Duodenal mucosa (tissue), 2 donors: ENCODE results near the gene KLK6.
"Not testable (repeated sequence)": the region's sequence is repeated elsewhere in the genome, so short reads cannot be mapped to it uniquely, and the experiment has no call there.

Source experiments
- H3K27ac ChIP-seq: one replicate; pipeline ENCODE4 v1.7.0; 2013; ENCODE audit warnings: low read depth, low read length
- H3K27me3 ChIP-seq, 2 donors: one replicate each; pipeline ENCODE4 v1.7.0; 2013; ENCODE audit warnings: low read length in 2 of 2, control low read depth in 1 of 2; ENCODE audit not compliant: insufficient read depth in 2 of 2, control insufficient read depth in 1 of 2
- H3K36me3 ChIP-seq, 2 donors: one replicate each; pipeline ENCODE4 v1.7.0; 2013; ENCODE audit warnings: low read length in 2 of 2, control low read depth in 1 of 2; ENCODE audit not compliant: insufficient read depth in 2 of 2, control insufficient read depth in 1 of 2
- H3K4me1 ChIP-seq, 2 donors: one replicate each; pipeline ENCODE4 v1.7.0; 2013; ENCODE audit warnings: low read length in 2 of 2, control low read depth in 1 of 2; ENCODE audit not compliant: insufficient read depth in 2 of 2, control insufficient read depth in 1 of 2
- H3K4me3 ChIP-seq, 2 donors: one replicate each; pipeline ENCODE4 v1.7.0; 2013; ENCODE audit warnings: low read length in 2 of 2, low read depth in 1 of 2
- H3K9ac ChIP-seq, 2 donors: one replicate each; pipeline ENCODE4 v1.7.0; 2013; ENCODE audit warnings: low read length in 2 of 2, low read depth in 1 of 2
- H3K9me3 ChIP-seq, 2 donors: one replicate each; pipeline ENCODE4 v1.7.0; 2013; ENCODE audit warnings: low read length in 2 of 2, control low read depth in 1 of 2; ENCODE audit not compliant: control insufficient read depth in 1 of 2

Gene KLK6

DNA sequence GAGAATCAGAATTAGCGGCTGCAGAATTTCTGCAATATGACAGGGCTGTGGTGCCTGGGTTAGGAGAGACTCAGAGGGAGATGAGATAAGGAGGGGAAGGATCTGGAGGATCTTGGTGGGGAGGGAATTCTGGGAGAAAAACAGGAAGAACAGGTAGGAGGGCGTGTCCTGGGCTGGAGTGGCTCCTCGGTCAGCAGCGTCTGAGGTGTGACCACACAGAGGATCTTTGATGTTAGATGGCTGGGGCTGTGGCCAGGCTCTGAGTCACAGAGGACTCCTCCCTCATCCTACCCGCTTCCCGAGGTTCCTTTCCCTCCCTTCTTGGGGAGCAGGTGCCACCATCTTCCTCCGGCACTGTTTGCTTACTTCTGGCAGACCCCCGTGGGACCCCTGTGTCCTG, 6.4 kb upstream of the KLK6 start:
- H3K36me3 ChIP-seq, result no peaks in the 10 kb centered on the region
- no peak overlapping the region for H3K9ac ChIP-seq
- H3K27me3 ChIP-seq, result peaks cover 4 to 7% of the 10 kb centered on the region in 2 donors
- H3K9me3 ChIP-seq, result no peaks in the 10 kb centered on the region
- H3K27ac ChIP-seq, result no peak overlapping the region
- H3K4me1 ChIP-seq, result no peaks in the 10 kb centered on the region
- H3K4me3 ChIP-seq, result no peak overlapping the region

DNA sequence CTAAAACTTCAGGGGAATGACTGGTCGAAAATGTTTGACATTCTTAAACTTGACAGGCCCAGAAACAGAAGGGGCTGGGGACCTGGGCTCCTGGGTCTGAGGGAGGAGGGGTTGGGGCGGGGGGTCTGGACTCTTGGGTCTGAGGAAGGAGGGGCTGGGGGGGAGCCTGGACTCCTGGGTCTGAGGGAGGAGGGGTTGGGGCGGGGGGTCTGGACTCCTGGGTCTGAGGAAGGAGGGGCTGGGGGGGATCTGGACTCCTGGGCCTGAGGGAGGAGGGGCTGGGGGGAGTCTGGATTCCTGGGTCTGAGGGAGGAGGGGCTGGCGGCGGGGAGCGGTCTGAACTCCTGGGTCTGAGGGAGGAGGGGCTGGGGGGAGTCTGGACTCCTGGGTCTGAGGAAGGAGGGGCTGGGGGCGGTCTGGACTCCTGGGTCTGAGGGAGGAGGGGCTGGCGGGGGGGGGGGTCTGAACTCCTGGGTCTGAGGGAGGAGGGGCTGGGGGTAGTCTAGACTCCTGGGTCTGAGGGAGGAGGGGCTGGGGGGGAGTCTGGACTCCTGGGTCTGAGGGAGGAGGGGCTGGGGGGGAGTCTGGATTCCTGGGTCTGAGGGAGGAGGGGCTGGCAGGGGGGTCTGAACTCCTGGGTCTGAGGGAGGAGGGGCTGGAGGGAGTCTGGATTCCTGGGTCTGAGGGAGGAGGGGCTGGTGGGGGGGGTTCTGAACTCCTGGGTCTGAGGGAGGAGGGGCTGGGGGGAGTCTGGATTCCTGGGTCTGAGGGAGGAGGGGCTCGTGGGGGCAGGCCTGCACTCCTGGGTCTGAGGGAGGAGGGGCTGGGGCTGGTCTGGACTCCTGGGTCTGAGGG, 5.5 kb upstream of the KLK6 start:
- no peak overlapping the region for H3K4me3 ChIP-seq
- no peaks in the 10 kb centered on the region for H3K9me3 ChIP-seq
- no peak overlapping the region for H3K9ac ChIP-seq
- peaks cover 4 to 7% of the 10 kb centered on the region in 2 donors for H3K27me3 ChIP-seq
- no peaks in the 10 kb centered on the region for H3K4me1 ChIP-seq
- no peaks in the 10 kb centered on the region for H3K36me3 ChIP-seq
- H3K27ac ChIP-seq, result no peak overlapping the region

DNA sequence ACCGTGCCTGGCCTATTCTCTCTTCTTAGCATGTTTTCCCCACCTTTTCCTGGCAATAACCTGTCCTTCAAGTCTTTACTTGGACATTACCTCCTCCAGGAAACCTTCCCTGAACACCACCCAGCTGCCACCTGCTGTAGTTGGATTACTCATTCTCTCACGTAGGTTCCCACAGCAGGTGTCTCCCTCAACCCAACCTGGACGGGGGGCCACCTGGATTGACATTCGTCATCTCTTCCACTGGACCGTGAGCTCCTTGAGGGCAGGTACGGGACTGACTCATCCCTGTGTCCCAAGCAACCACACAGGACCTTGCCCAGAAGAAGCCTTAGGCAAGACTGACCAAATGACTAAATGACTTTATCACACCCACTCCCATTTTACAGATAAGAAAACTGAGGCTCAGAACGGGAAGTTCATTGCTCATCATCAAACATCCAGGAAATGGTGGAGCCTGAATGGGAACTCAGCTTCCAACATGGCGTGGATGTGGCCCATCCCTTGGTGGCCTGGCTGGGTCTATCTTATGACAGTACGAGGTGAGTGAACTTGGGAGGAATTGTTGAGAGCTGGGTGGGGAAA, 3.5 kb upstream of the KLK6 start:
- Histone ChIP-seq H3K27me3 (peaks cover 4 to 9% of the 10 kb centered on the region in 2 donors), H3K9me3 (no peaks in the 10 kb centered on the region)

DNA sequence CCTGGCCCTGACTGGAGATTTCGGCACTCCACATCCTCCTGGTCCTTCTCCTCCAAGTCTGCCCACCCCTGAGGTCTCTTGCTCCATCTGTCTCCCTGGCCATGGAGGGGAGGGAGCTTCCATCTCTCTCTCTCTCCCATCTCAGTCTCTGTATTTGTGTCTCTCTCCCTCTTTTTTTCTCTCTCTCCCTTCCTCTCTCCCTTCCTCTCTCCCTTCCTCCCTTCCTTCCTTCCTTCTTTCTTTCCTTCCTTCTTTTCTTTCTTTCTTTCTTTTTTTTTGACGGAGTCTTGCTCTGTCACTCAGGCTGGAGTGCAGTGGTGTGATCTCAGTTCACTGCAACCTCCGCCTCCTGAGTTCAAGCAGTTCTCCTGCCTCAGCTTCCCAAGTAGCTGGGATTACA, 419 bp upstream of the KLK6 start:
- not testable (repeated sequence) for H3K4me3 ChIP-seq, H3K36me3 ChIP-seq, H3K9me3 ChIP-seq, H3K4me1 ChIP-seq, H3K9ac ChIP-seq, H3K27ac ChIP-seq
- H3K27me3 ChIP-seq, result peaks cover 0 to 16% of the 10 kb centered on the region in 2 donors

More for the DNA sequence above, 3.5 kb upstream of the KLK6 start:
- Histone ChIP-seq H3K36me3 (no peaks in the 10 kb centered on the region), H3K4me1 (no peaks in the 10 kb centered on the region), H3K27ac (no peak overlapping the region), H3K4me3 (no peak overlapping the region), H3K9ac (no peak overlapping the region)

DNA sequence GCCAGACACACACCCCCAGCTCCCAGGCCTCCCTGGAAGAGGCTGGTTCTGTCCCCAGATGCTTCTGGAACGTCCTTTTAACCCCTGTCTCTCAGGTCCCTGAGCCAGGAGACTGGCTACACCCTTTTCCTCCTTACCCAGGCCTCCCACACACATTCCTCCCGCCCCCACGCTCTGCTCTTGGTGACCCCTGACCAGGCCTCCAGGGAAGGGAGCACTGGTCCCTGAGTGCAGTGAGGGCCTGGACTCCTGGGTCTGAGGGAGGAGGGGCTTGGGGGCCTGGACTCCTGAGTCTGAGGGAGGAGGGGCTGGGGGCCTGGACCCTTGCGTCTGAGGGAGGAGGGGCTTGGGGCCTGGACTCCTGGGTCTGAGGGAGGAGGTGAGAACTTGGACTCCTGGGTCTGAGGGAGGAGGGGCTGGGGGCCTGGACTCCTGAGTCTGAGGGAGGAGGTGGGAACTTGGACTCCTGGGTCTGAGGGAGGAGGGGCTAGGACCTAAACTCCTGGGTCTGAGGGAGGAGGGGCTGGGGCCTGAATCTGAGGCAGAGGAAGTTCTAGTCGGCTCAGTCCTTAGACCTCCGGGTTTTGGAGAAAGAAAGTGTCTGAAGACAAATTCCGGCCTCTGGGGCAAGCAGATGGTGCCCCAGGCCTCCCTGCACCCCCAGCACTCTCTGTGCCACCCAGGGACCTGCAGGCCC, 527 bp downstream of the KLK6 start:
- Histone ChIP-seq H3K9me3 (no peaks in the 10 kb centered on the region), H3K4me3 (no peak overlapping the region), H3K4me1 (no peaks in the 10 kb centered on the region), H3K9ac (no peak overlapping the region), H3K36me3 (no peaks in the 10 kb centered on the region), H3K27me3 (peaks cover 0 to 16% of the 10 kb centered on the region in 2 donors), H3K27ac (no peak overlapping the region)

DNA sequence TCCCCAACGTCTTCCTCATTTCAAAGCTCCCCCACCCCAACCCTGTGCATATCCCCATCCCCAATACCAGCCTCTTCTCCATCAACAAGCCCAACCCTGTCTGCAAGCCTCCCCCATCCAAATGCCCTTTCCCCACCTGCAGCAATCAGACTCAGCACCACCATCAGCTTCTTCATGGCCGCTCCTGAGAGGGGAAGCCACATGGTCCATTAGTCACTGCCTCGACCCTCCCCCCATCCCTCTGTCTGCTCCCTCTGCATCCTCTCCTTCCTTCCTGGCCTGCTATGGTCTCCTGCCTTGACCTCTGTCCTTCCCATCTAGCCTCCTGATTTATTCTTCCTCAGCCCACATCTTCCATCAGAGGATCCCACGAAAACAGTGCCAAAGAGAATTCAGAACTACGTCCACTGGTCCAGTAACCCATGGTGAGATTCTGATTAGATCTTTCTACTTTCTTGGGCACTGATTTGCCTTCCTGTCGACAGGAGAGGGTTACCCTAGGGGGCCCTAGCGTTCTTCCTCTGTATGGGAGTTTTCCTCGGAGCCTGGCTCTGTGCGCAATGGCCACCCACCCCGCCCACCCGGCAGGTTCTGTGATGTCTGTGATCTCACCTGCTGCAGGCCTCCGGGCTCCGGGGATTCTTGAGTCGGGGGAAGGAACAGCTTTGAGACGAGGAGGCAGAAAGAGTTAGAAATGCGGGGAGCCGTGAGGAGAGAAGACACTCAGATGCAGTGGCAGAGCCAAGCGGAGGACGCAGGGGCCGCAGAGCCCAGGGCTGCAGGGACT, 1.3 kb downstream of the KLK6 start:
- Histone ChIP-seq H3K27me3 (peaks cover 0 to 16% of the 10 kb centered on the region in 2 donors), H3K36me3 (no peaks in the 10 kb centered on the region), H3K4me1 (no peaks in the 10 kb centered on the region), H3K9me3 (no peaks in the 10 kb centered on the region), H3K9ac (no peak overlapping the region), H3K4me3 (no peak overlapping the region), H3K27ac (no peak overlapping the region)

DNA sequence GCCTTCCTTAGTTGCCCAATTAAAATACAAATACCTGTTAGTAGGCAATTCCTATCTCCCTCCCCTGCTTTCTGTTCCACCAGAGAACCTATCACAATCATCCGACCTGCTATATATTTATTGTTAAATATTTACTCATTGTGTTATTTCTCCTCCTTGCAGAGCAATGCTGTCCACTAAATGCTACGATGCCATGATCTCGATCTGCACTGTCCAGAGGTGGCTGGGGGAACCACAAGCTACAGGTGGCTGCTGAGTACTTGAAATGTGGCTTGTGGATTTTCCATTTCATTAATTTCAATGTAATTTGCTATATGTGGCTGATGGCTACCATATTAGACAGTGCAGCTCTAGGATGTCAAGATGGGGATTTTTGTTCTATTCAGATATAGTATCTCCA, 5.1 kb downstream of the KLK6 start:
- no peak overlapping the region for H3K4me3 ChIP-seq
- no peak overlapping the region for H3K9ac ChIP-seq
- H3K4me1 ChIP-seq, result no peaks in the 10 kb centered on the region
- no peaks in the 10 kb centered on the region for H3K36me3 ChIP-seq
- H3K27ac ChIP-seq, result no peak overlapping the region
- H3K9me3 ChIP-seq, result no peaks in the 10 kb centered on the region
- H3K27me3 ChIP-seq, result peaks cover 0 to 13% of the 10 kb centered on the region in 2 donors

DNA sequence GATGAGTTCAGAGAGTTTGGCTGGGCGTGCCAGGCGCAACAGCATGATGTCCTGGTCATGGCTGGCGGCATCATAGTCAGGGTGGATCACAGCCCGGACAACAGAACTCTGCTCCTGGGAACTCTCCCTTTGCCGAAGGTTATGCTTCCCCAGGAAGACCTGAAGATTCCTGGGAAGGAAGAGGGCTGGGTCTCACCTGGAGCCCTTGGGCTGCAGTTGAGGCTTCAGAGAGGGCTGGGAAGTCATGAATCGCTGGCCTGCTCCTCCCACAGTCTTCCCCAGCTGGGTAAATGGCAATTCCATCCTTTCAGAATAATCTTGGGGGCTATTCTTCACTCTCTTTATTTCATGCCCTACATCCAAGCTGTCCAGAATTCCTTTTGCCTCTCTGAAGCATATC, 6.0 kb downstream of the KLK6 start:
- H3K4me3 ChIP-seq, result no peak overlapping the region
- H3K4me1 ChIP-seq, result no peaks in the 10 kb centered on the region
- peaks cover 0 to 13% of the 10 kb centered on the region in 2 donors for H3K27me3 ChIP-seq

DNA sequence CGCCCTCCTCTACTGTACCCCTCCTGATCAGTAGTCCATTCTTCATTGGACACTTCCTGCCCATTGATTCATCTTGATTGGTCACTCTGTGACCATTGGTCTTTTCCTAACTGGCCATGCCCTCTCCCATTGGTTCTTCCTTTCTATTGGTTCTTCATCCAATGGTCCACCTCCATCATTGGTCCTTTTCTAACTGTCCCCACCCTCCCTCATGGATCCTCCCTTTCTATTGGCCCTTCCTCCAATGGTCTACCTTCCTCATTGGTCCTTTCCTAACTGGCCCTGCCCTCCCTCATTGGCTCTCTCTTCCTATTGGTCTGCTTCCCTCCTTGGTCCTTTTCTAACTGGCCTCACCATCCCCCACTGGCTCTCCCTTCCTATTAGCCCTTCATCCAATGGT, 7.1 kb downstream of the KLK6 start:
- no peaks in the 10 kb centered on the region for H3K36me3 ChIP-seq
- H3K4me3 ChIP-seq, result no peak overlapping the region
- H3K9me3 ChIP-seq, result no peaks in the 10 kb centered on the region
- H3K27me3 ChIP-seq, result peaks cover 0 to 9% of the 10 kb centered on the region in 2 donors
- no peaks in the 10 kb centered on the region for H3K4me1 ChIP-seq
- no peak overlapping the region for H3K27ac ChIP-seq
- H3K9ac ChIP-seq, result no peak overlapping the region

More for the DNA sequence above, 6.0 kb downstream of the KLK6 start:
- Histone ChIP-seq H3K36me3 (no peaks in the 10 kb centered on the region), H3K27ac (no peak overlapping the region), H3K9me3 (no peaks in the 10 kb centered on the region), H3K9ac (no peak overlapping the region)
